ENCODE data around the gene ACBD4.

GRCh38 chr17:45123930-45124796 is 11.3 kb upstream of the ACBD4 start:
- TF ChIP-seq, protein P1, sequence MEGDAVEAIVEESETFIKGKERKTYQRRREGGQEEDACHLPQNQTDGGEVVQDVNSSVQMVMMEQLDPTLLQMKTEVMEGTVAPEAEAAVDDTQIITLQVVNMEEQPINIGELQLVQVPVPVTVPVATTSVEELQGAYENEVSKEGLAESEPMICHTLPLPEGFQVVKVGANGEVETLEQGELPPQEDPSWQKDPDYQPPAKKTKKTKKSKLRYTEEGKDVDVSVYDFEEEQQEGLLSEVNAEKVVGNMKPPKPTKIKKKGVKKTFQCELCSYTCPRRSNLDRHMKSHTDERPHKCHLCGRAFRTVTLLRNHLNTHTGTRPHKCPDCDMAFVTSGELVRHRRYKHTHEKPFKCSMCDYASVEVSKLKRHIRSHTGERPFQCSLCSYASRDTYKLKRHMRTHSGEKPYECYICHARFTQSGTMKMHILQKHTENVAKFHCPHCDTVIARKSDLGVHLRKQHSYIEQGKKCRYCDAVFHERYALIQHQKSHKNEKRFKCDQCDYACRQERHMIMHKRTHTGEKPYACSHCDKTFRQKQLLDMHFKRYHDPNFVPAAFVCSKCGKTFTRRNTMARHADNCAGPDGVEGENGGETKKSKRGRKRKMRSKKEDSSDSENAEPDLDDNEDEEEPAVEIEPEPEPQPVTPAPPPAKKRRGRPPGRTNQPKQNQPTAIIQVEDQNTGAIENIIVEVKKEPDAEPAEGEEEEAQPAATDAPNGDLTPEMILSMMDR (IDR thresholded peaks at IDR 0.05) = no peak
- no peak for TF ChIP-seq POLR2A (IDR thresholded peaks at IDR 0.05)
